HCT116 (cell line): ENCODE results near the gene NEK7.

Source experiments
- CEBPB ChIP-seq: IDR thresholded peaks from 2 replicates; pipeline ENCODE4 v1.6.1; 2012; ENCODE audit warnings: low read depth
- CTCF ChIP-seq, 3 experiments: fragments of 200-600 bp in 1 of 3; sonication (generic) in 1 of 3; IDR thresholded peaks in 2 of 3; conservative IDR thresholded peaks in 1 of 3; 2 replicates each; pipeline ENCODE4 v1.5.1; 2012 to 2017; ENCODE audit warnings: low read depth in 2 of 3, low read length in 2 of 3, antibody characterized with exemption in 1 of 3, borderline replicate concordance in 1 of 3, control low read depth in 1 of 3, mild to moderate bottlenecking in 1 of 3, mixed read lengths in 1 of 3, mixed run types in 1 of 3, moderate library complexity in 1 of 3; ENCODE audit not compliant: insufficient read depth in 1 of 3
- EZH2 ChIP-seq: fragments of 200-600 bp; sonication (generic); IDR thresholded peaks from 2 replicates; pipeline ENCODE4 v1.6.1; 2017; ENCODE audit warnings: antibody characterized with exemption, mixed run types
- EZH2phosphoT487 ChIP-seq: fragments of 200-600 bp; IDR thresholded peaks from 2 replicates; pipeline ENCODE4 v1.6.1; 2018; ENCODE audit warnings: antibody characterized with exemption, borderline replicate concordance
- JUND ChIP-seq: IDR thresholded peaks from 2 replicates; pipeline ENCODE4 v1.6.1; 2012
- POLR2A ChIP-seq: IDR thresholded peaks from 2 replicates; pipeline ENCODE4 v1.7.0; 2011; ENCODE audit warnings: borderline replicate concordance; ENCODE audit not compliant: insufficient read depth, insufficient read length; ENCODE audit errors: extremely low read depth
- POLR2AphosphoS5 ChIP-seq: IDR thresholded peaks from 2 replicates; pipeline ENCODE4 v1.6.1; 2011; ENCODE audit warnings: mild to moderate bottlenecking, low read depth, low read length, moderate library complexity
- REST ChIP-seq: IDR thresholded peaks from 2 replicates; pipeline ENCODE4 v1.6.1; 2012; ENCODE audit warnings: low read depth
- SIN3A ChIP-seq: IDR thresholded peaks from 2 replicates; pipeline ENCODE4 v1.6.1; 2012; ENCODE audit warnings: low read depth
- SP1 ChIP-seq: IDR thresholded peaks from 2 replicates; pipeline ENCODE4 v1.6.1; 2012; ENCODE audit warnings: low read depth

DNA sequence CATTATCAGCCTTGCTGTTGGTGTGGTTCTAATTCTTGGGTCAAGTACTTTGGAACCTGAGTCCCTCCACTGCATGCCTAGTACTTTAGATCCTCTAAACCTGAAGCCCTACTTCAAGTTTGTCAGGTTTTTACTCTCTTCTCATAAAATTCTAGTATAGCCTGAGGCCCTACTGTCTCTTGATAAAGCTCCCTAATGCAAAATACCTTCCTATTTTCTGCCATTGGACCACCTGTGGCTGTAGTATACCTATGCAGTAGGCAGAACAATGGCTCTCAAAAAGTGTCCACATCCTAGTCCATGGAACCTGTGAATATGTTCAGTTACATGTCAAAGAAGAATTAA lies 47.5 kb upstream of the NEK7 start:
- TF ChIP-seq EZH2phosphoT487 (no peak), EZH2 (no peak), CEBPB (no peak), CTCF (IDR thresholded peaks at IDR 0.05 in 2 of 3, conservative IDR thresholded peaks at IDR 0.05 in 1 of 3; ENCODE audit: borderline replicate concordance in 1 of 3, insufficient read depth in 1 of 3, low read depth in 2 of 3, low read length in 2 of 3) (no peak), POLR2A (no peak), REST (no peak), SP1 (no peak), POLR2AphosphoS5 (no peak), JUND (no peak), SIN3A (no peak)
